Fibroblast of villous mesenchyme (primary cell): Measurements from ENCODE around the gene GIT2. TPM values are rescaled to one million over a fixed set of nuclear protein-coding genes. Genes with fewer than 3 reads are reported as not detected.

Source experiments
- DNase-seq: peaks from one replicate; pipeline ENCODE4 v3.0.0-alpha.2; 2010; ENCODE audit warnings: low read depth
- H3K4me3 ChIP-seq: 2 replicates; pipeline ENCODE4 v1.5.1; 2011; ENCODE audit warnings: low read depth, mild to moderate bottlenecking, low read length
- CTCF ChIP-seq: IDR thresholded peaks from 2 replicates; pipeline ENCODE4 v1.5.1; 2012; ENCODE audit warnings: low read depth, mild to moderate bottlenecking, low read length; ENCODE audit not compliant: insufficient read depth
- total RNA-seq: library from RNA; depleted of rRNA; stranded (reverse); fragments of >200 nt; gene quantifications from 2 replicates; pipeline ENCODE4 v1.2.3, GENCODE V29; 2012

GIT2 gene
- total RNA-seq, 1 donor = 54.4 TPM

GRCh38 chr12:109920261-109920780 lies 75.8 kb downstream of the GIT2 start:
- DNase-seq = no peak
- no peak for TF ChIP-seq CTCF
- no peak overlapping the region for H3K4me3 ChIP-seq

- TF ChIP-seq CTCF = no peak
- no peak for DNase-seq
- no peak overlapping the region for H3K4me3 ChIP-seq
These were observed 76.7 kb downstream of the GIT2 start for GRCh38 chr12:109919456-109919855.

DNA sequence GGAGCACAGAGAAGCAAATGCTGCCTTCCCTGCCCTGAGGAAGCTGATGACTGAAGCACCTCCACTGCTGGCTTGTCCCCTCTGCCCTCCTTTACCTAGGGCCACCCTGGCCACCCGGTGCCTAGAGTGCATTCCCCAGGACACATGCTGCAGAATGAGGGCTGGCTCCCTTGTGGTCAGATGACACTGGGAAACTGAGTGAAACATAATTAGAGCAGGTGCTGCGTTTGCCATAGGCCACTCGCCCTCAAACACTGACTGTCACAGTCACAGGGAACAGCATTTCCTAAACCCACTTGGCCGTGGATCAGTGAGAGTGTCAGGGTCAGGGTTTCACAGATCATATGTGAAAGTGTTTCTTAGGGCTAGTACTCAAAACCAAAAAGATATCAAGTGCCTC lies 80.1 kb downstream of the GIT2 start:
- no peak overlapping the region for H3K4me3 ChIP-seq
- no peak for TF ChIP-seq CTCF
- DNase-seq = no peak

- no peak overlapping the region for H3K4me3 ChIP-seq
- TF ChIP-seq CTCF = no peak
- no peak for DNase-seq
These were observed 80.8 kb downstream of the GIT2 start for GRCh38 chr12:109915171-109916040.

DNA sequence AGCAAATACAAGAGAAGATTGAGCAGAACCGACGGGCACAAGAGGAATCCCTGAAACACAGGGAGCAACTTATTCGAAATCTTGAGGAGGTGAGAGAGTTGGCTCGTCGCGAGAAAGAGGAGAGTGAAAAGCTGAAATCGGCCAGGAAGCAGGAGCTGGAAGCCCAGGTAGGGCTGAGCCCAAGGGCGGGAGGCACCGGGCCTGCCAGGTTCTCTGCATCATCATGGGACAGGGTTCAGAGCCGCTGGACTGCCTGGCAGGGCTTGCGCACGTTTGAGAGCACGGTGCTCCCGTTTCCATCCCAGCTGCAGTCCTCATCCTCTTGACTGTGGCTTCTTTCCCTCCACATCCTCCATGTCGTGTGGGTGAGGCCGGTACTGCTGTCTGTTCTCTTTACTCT lies 81.7 kb downstream of the GIT2 start:
- no peak overlapping the region for H3K4me3 ChIP-seq
- DNase-seq = no peak
- TF ChIP-seq CTCF = no peak

DNA sequence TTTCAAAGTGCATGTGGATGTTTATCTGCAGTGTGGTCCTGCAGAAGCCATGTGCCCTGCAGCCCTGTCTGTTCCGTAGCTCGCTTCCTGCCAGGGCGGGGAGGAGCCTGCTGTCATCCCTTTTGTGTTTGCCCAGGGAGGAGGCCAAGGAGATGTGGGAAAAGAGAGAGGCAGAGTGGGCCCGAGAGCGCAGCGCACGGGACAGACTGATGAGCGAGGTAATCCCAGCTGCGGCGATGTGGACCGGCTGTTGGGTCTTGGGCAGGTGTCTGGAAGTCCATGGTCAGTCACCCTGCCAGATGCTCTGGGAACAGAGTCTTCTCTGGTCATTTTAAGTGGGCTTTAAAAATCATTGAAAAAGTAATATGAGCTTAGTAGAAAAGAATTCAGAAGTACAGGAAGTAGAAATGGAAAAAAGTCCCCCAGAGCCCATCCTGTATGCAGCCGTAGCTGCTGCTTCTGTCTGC lies 83.3 kb downstream of the GIT2 start:
- DNase-seq = no peak
- TF ChIP-seq CTCF = no peak
- H3K4me3 ChIP-seq = no peak overlapping the region

DNA sequence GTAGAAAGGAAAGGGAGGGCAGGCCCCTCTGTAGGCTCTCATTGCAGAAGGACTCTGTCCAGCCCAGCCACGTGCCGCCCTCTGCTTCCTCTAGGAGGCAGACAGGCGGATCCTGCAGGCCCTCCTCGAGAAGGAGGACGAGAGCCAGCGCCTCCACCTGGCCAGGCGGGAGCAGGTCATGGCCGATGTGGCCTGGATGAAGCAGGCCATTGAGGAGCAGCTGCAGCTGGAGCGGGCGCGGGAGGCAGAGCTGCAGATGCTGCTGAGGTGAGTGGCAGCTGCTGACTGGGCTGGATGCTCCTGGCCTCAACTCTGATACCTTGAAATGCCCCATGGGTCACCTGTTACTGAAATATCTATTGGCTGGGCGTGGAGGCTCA lies 85.2 kb downstream of the GIT2 start:
- DNase-seq = no peak
- no peak overlapping the region for H3K4me3 ChIP-seq
- TF ChIP-seq CTCF = peak; percentile 32
